ENCODE results near the gene ZNRF4.
"Not testable (repeated sequence)": the region's sequence is repeated elsewhere in the genome, so short reads cannot be mapped to it uniquely, and the experiment has no call there.

Gene ZNRF4

GRCh38 chr19:5455367-5456129, at the start of gene ZNRF4:
TSS of gene ZNRF4 (plus strand) at chr19:5455417. CDS start at chr19:5455492, 75 bp downstream.
- ChIA-PET CTCF (no interaction called here), POLR2A (no interaction called here)
- no peak for DNase-seq (ENCODE audit: extremely low spot score)
- TF ChIP-seq ARNT (IDR thresholded peaks at IDR 0.05) = no peak
- no peak for TF ChIP-seq CTBP1 (IDR thresholded peaks at IDR 0.05; ENCODE audit: borderline replicate concordance)
- TF ChIP-seq LEF1 (IDR thresholded peaks at IDR 0.05; ENCODE audit: borderline replicate concordance) = no peak
- TF ChIP-seq HDGF (IDR thresholded peaks at IDR 0.05; ENCODE audit: borderline replicate concordance) = no peak
- no peak for TF ChIP-seq PKNOX1 (IDR thresholded peaks at IDR 0.05)
- no peak for TF ChIP-seq FOXK2 (IDR thresholded peaks at IDR 0.05)
- TF ChIP-seq ELF4 (IDR thresholded peaks at IDR 0.05) = no peak
- no peak for TF ChIP-seq SP1 (IDR thresholded peaks at IDR 0.05)
- TF ChIP-seq ZNF384 (IDR thresholded peaks at IDR 0.05) = no peak
- TF ChIP-seq FOXM1 (IDR thresholded peaks at IDR 0.05; ENCODE audit: borderline replicate concordance) = no peak
- TF ChIP-seq FOXA1 (IDR thresholded peaks at IDR 0.05) = no peak
- no peak for TF ChIP-seq TARDBP (IDR thresholded peaks at IDR 0.05)

GRCh38 chr19:5406198-5406597, 49.0 kb upstream of the ZNRF4 start:
- DNase-seq (ENCODE audit: extremely low spot score); CTCF ChIA-PET; POLR2A ChIA-PET: not testable (repeated sequence)

- CTCF ChIA-PET = interaction anchor here (0.5 kb wide), 1 partner anchor 262 kb away, joined by 3 read pairs; no protein-coding TSS in a partner anchor
- POLR2A ChIA-PET = no interaction called here
Observed at GRCh38 chr19:5406816-5407215, 48.4 kb upstream of the ZNRF4 start.

GRCh38 chr19:5407356-5407755, 47.9 kb upstream of the ZNRF4 start:
- POLR2A ChIA-PET = no interaction called here
- TF ChIP-seq NFRKB (IDR thresholded peaks at IDR 0.05) (no peak), SP1 (IDR thresholded peaks at IDR 0.05) (no peak), TARDBP (IDR thresholded peaks at IDR 0.05) (no peak), LEF1 (IDR thresholded peaks at IDR 0.05; ENCODE audit: borderline replicate concordance) (no peak), FOXK2 (IDR thresholded peaks at IDR 0.05) (no peak), ARNT (IDR thresholded peaks at IDR 0.05) (no peak), FOXA1 (IDR thresholded peaks at IDR 0.05) (no peak), BHLHE40 (IDR thresholded peaks at IDR 0.05; ENCODE audit: borderline replicate concordance) (no peak), L3MBTL2 (conservative IDR thresholded peaks at IDR 0.05) (no peak), ELF4 (IDR thresholded peaks at IDR 0.05) (no peak), SUZ12 (IDR thresholded peaks at IDR 0.05) (no peak), HDGF (IDR thresholded peaks at IDR 0.05; ENCODE audit: borderline replicate concordance) (no peak), ZNF384 (IDR thresholded peaks at IDR 0.05) (no peak), CTBP1 (IDR thresholded peaks at IDR 0.05; ENCODE audit: borderline replicate concordance) (no peak), FOXM1 (IDR thresholded peaks at IDR 0.05; ENCODE audit: borderline replicate concordance) (no peak), PKNOX1 (IDR thresholded peaks at IDR 0.05) (no peak)
- CTCF ChIA-PET = interaction anchor here (0.5 kb wide), 1 partner anchor 263 kb away, joined by 3 read pairs; no protein-coding TSS in a partner anchor
- DNase-seq (ENCODE audit: extremely low spot score) = peak; percentile 46

More at GRCh38 chr19:5406816-5407215, 48.4 kb upstream of the ZNRF4 start:
- TF ChIP-seq ELF4 (IDR thresholded peaks at IDR 0.05) (no peak), CTBP1 (IDR thresholded peaks at IDR 0.05; ENCODE audit: borderline replicate concordance) (no peak), SP1 (IDR thresholded peaks at IDR 0.05) (no peak)
- no peak for DNase-seq (ENCODE audit: extremely low spot score)

GRCh38 chr19:5417495-5418436, 37.5 kb upstream of the ZNRF4 start:
- POLR2A ChIA-PET = no interaction called here
- no peak for DNase-seq (ENCODE audit: extremely low spot score)
- TF ChIP-seq FOXA1 (IDR thresholded peaks at IDR 0.05) (no peak), LEF1 (IDR thresholded peaks at IDR 0.05; ENCODE audit: borderline replicate concordance) (no peak), SUZ12 (IDR thresholded peaks at IDR 0.05) (no peak), PKNOX1 (IDR thresholded peaks at IDR 0.05) (no peak), CTBP1 (IDR thresholded peaks at IDR 0.05; ENCODE audit: borderline replicate concordance) (no peak), SP1 (IDR thresholded peaks at IDR 0.05) (no peak), FOXK2 (IDR thresholded peaks at IDR 0.05) (no peak), FOXM1 (IDR thresholded peaks at IDR 0.05; ENCODE audit: borderline replicate concordance) (no peak), ELF4 (IDR thresholded peaks at IDR 0.05) (no peak), L3MBTL2 (conservative IDR thresholded peaks at IDR 0.05) (no peak), NFRKB (IDR thresholded peaks at IDR 0.05) (no peak), ZNF384 (IDR thresholded peaks at IDR 0.05) (no peak), HDGF (IDR thresholded peaks at IDR 0.05; ENCODE audit: borderline replicate concordance) (no peak), ARNT (IDR thresholded peaks at IDR 0.05) (no peak), BHLHE40 (IDR thresholded peaks at IDR 0.05; ENCODE audit: borderline replicate concordance) (no peak), TARDBP (IDR thresholded peaks at IDR 0.05) (no peak)
- CTCF ChIA-PET = no interaction called here

- ChIA-PET CTCF (no interaction called here), POLR2A (no interaction called here)
- no peak for DNase-seq (ENCODE audit: extremely low spot score)
- TF ChIP-seq BHLHE40 (IDR thresholded peaks at IDR 0.05; ENCODE audit: borderline replicate concordance) (no peak), FOXM1 (IDR thresholded peaks at IDR 0.05; ENCODE audit: borderline replicate concordance) (no peak), SUZ12 (IDR thresholded peaks at IDR 0.05) (no peak), FOXA1 (IDR thresholded peaks at IDR 0.05) (no peak), NFRKB (IDR thresholded peaks at IDR 0.05) (no peak), ARNT (IDR thresholded peaks at IDR 0.05) (no peak), ZNF384 (IDR thresholded peaks at IDR 0.05) (no peak), ELF4 (IDR thresholded peaks at IDR 0.05) (no peak), CTBP1 (IDR thresholded peaks at IDR 0.05; ENCODE audit: borderline replicate concordance) (no peak), SP1 (IDR thresholded peaks at IDR 0.05) (no peak), L3MBTL2 (conservative IDR thresholded peaks at IDR 0.05) (no peak), PKNOX1 (IDR thresholded peaks at IDR 0.05) (no peak), TARDBP (IDR thresholded peaks at IDR 0.05) (no peak), LEF1 (IDR thresholded peaks at IDR 0.05; ENCODE audit: borderline replicate concordance) (no peak), FOXK2 (IDR thresholded peaks at IDR 0.05) (no peak), HDGF (IDR thresholded peaks at IDR 0.05; ENCODE audit: borderline replicate concordance) (no peak)
Observed at GRCh38 chr19:5418677-5419076, 36.5 kb upstream of the ZNRF4 start.

Data from HEK293T (cell line).